ENCODE data around the gene IL34. TPM values are rescaled to one million over a fixed set of nuclear protein-coding genes. Genes with fewer than 3 reads are reported as not detected.

IL34 gene
- total RNA-seq (2014; rRNA removed; shearing (Covaris generic); ENCODE audit: low replicate concordance): 0.34 TPM in 1 of 2 replicates, not detected in the other

GRCh38 chr16:70646260-70647241, at the start of gene IL34:
Gene IL34, plus strand, starts transcription at chr16:70646559. Its CDS starts 389 bp downstream, at chr16:70646948.
- in situ Hi-C loops (cut with HindIII; ENCODE audit: low pct_unique_long_range_greater_than_20kb, low sequenced_read_pairs): no loop called here
- no peak for DNase-seq (ENCODE audit: low read depth)

- in situ Hi-C loops (cut with HindIII; ENCODE audit: low pct_unique_long_range_greater_than_20kb, low sequenced_read_pairs): no loop called here
Measured at GRCh38 chr16:70597135-70597835, 49.1 kb upstream of the IL34 start.

GRCh38 chr16:70598937-70599503, 47.3 kb upstream of the IL34 start:
- no peak for DNase-seq (ENCODE audit: low read depth)
- in situ Hi-C loops (cut with HindIII; ENCODE audit: low pct_unique_long_range_greater_than_20kb, low sequenced_read_pairs): no loop called here

More at GRCh38 chr16:70597135-70597835, 49.1 kb upstream of the IL34 start:
- DNase-seq (ENCODE audit: low read depth): no peak

- in situ Hi-C loops (cut with HindIII; ENCODE audit: low pct_unique_long_range_greater_than_20kb, low sequenced_read_pairs): no loop called here
- no peak for DNase-seq (ENCODE audit: low read depth)
Measured at GRCh38 chr16:70600730-70601129, 45.6 kb upstream of the IL34 start.

GRCh38 chr16:70601576-70602575, 44.5 kb upstream of the IL34 start:
- no peak for DNase-seq (ENCODE audit: low read depth)
- in situ Hi-C loops (cut with HindIII; ENCODE audit: low pct_unique_long_range_greater_than_20kb, low sequenced_read_pairs): no loop called here

- in situ Hi-C loops (cut with HindIII; ENCODE audit: low pct_unique_long_range_greater_than_20kb, low sequenced_read_pairs): no loop called here
- DNase-seq (ENCODE audit: low read depth): no peak
Measured at GRCh38 chr16:70602831-70603230, 43.5 kb upstream of the IL34 start.

- no peak for DNase-seq (ENCODE audit: low read depth)
- in situ Hi-C loops (cut with HindIII; ENCODE audit: low pct_unique_long_range_greater_than_20kb, low sequenced_read_pairs): no loop called here
Measured at GRCh38 chr16:70604407-70605282, 41.7 kb upstream of the IL34 start.

- DNase-seq (ENCODE audit: low read depth): no peak
- in situ Hi-C loops (cut with HindIII; ENCODE audit: low pct_unique_long_range_greater_than_20kb, low sequenced_read_pairs): no loop called here
Measured at GRCh38 chr16:70605283-70605657, 41.1 kb upstream of the IL34 start.

- DNase-seq (ENCODE audit: low read depth): no peak
- in situ Hi-C loops (cut with HindIII; ENCODE audit: low pct_unique_long_range_greater_than_20kb, low sequenced_read_pairs): no loop called here
Measured at GRCh38 chr16:70608521-70608920, 37.8 kb upstream of the IL34 start.

GRCh38 chr16:70610273-70611223, 35.8 kb upstream of the IL34 start:
- in situ Hi-C loops (cut with HindIII; ENCODE audit: low pct_unique_long_range_greater_than_20kb, low sequenced_read_pairs): no loop called here
- no peak for DNase-seq (ENCODE audit: low read depth)

- DNase-seq (ENCODE audit: low read depth): no peak
- in situ Hi-C loops (cut with HindIII; ENCODE audit: low pct_unique_long_range_greater_than_20kb, low sequenced_read_pairs): no loop called here
Measured at GRCh38 chr16:70611224-70611598, 35.1 kb upstream of the IL34 start.

GRCh38 chr16:70611785-70612303, 34.5 kb upstream of the IL34 start:
- DNase-seq (ENCODE audit: low read depth): no peak
- in situ Hi-C loops (cut with HindIII; ENCODE audit: low pct_unique_long_range_greater_than_20kb, low sequenced_read_pairs): no loop called here

- in situ Hi-C loops (cut with HindIII; ENCODE audit: low pct_unique_long_range_greater_than_20kb, low sequenced_read_pairs): no loop called here
- no peak for DNase-seq (ENCODE audit: low read depth)
Measured at GRCh38 chr16:70612931-70613330, 33.4 kb upstream of the IL34 start.

- no peak for DNase-seq (ENCODE audit: low read depth)
- in situ Hi-C loops (cut with HindIII; ENCODE audit: low pct_unique_long_range_greater_than_20kb, low sequenced_read_pairs): no loop called here
Measured at GRCh38 chr16:70614208-70614951, 32.0 kb upstream of the IL34 start.

GRCh38 chr16:70615945-70616344, 30.4 kb upstream of the IL34 start:
- no peak for DNase-seq (ENCODE audit: low read depth)
- in situ Hi-C loops (cut with HindIII; ENCODE audit: low pct_unique_long_range_greater_than_20kb, low sequenced_read_pairs): no loop called here
